Activated naive CD4-positive, alpha-beta T cell treated with anti-CD3 and anti-CD28 coated beads, Interleukin-2, amount 50 U/mL, for 24 hours (primary cell): Measurements from ENCODE around the gene ROBO3.
A peak's percentile ranks its signal among the peaks of the same experiment; 100 is the strongest.

Source experiments
- H3K27ac Mint-ChIP-seq: one replicate; pipeline ENCODE4 v1.8.0; 2021; ENCODE audit warnings: mild to moderate bottlenecking, mixed read lengths
- H3K27me3 Mint-ChIP-seq: one replicate; pipeline ENCODE4 v1.8.0; 2021; ENCODE audit warnings: mixed read lengths
- H3K36me3 Mint-ChIP-seq: one replicate; pipeline ENCODE4 v1.8.0; 2021; ENCODE audit warnings: mixed read lengths
- H3K4me1 Mint-ChIP-seq: one replicate; pipeline ENCODE4 v1.8.0; 2021; ENCODE audit warnings: mixed read lengths
- H3K4me3 Mint-ChIP-seq: one replicate; pipeline ENCODE4 v1.8.0; 2021; ENCODE audit warnings: mild to moderate bottlenecking, mixed read lengths
- H3K9me3 Mint-ChIP-seq: one replicate; pipeline ENCODE4 v1.8.0; 2021; ENCODE audit warnings: mixed read lengths

Gene ROBO3

DNA sequence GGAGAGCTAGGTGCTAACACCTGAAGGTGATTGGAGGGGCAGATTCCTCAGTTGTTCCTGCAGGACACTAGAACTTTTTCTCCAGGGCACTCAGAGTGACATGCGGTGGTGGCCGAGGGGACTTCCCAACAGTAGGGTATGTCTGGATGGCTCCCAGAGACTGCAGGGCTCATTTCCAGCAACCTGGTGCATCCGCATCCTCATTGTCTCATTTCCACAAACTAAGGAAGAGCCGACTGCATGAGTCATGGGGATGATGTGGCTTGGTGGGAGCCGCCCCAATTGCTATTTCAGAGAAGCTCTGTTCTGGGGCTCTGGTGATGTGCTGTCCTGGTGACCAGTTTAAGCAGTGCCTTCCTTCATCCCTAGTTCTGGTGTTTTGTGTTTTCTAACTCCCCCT, 35.2 kb downstream of the ROBO3 start:
- Mint-ChIP-seq H3K27me3 (peaks cover 4% of the 10 kb centered on the region), H3K9me3 (no peaks in the 10 kb centered on the region)

DNA sequence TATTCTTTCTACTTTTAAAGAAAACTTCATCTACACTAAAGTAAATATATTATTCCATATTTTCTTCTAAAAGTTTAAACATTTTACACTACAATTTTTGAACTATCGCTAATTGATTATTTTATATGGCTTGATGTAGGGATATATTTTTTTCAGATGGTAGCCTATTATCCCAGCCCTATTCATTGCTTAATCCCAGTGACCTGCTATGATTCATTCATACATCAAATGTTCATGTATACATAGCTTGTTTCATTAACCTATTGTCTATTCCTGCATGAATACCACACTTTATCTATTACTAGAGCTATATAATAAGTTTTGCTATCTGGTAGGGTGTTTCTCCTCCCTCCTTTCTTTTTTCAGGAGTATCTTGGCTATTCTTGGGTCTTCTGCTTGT, 37.4 kb downstream of the ROBO3 start:
- Mint-ChIP-seq H3K27ac (no peak overlapping the region), H3K4me1 (no peaks in the 10 kb centered on the region), H3K27me3 (peaks cover 4% of the 10 kb centered on the region), H3K4me3 (no peak overlapping the region), H3K36me3 (no peaks in the 10 kb centered on the region), H3K9me3 (no peaks in the 10 kb centered on the region)

More for the DNA sequence above, 35.2 kb downstream of the ROBO3 start:
- Mint-ChIP-seq H3K27ac (no peak overlapping the region), H3K36me3 (no peaks in the 10 kb centered on the region), H3K4me1 (peaks cover 4% of the 10 kb centered on the region), H3K4me3 (no peak overlapping the region)

DNA sequence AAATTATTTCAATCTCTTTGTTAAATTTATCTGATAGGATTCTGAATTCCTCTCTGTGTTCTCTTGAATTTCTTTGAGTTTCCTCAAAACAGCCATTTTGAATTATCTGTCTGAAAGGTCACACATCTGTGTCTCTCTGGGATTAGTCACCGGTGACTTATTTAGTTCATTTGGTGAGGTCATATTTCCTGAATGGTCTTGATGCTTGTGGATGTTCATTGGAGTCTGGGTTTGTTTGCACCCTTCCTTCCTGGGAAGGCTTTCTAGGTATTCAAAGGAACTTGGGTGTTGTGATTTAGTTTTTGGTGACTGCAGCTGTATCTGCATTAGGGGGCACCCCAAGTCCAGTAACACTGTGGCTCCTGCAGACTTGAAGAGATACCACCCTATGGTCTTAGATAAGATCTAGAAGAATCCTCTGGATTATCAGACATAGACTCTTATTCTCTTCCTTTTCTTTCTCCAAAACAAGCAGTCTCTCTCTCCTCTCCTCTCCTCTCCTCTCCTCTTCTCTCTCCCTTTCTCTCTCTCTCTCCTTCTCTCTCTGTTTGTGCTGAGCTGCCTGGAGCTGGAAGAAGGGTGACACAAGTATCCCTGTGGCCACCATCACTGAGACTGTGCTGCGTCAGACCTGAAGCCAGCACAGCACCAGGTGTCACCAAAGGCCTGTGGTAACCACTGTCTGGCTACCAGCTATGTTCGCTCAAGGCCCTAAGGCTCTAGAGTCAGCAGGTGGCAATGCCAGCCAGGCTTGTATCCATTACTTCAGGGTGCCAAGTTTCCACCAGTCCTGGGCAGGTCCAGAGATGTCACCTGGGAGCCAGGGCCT, 50.5 kb downstream of the ROBO3 start:
- Mint-ChIP-seq H3K27ac (no peak overlapping the region), H3K4me1 (no peaks in the 10 kb centered on the region), H3K36me3 (peaks cover 7% of the 10 kb centered on the region), H3K9me3 (no peaks in the 10 kb centered on the region), H3K4me3 (no peak overlapping the region), H3K27me3 (peaks cover 2% of the 10 kb centered on the region)

DNA sequence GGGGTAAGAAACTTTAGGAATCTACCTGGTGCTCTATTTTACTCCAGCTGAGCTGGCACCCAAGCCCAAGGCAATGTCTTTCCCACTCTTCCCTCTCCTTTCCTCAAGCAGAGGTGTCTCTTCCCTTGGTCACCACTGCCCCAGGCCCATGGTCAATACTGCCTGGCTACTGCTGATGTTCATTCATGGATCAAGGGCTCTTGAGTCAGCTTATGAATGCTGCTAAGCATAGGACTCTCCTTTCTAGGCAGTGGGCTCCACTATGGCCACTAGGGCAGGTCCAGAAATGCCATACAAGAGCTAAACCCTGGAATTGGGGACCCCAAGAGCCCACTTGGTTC, 51.1 kb downstream of the ROBO3 start:
- Mint-ChIP-seq H3K4me1 (no peaks in the 10 kb centered on the region), H3K36me3 (peaks cover 7% of the 10 kb centered on the region), H3K27ac (no peak overlapping the region), H3K4me3 (no peak overlapping the region), H3K9me3 (no peaks in the 10 kb centered on the region), H3K27me3 (peaks cover 2% of the 10 kb centered on the region)

DNA sequence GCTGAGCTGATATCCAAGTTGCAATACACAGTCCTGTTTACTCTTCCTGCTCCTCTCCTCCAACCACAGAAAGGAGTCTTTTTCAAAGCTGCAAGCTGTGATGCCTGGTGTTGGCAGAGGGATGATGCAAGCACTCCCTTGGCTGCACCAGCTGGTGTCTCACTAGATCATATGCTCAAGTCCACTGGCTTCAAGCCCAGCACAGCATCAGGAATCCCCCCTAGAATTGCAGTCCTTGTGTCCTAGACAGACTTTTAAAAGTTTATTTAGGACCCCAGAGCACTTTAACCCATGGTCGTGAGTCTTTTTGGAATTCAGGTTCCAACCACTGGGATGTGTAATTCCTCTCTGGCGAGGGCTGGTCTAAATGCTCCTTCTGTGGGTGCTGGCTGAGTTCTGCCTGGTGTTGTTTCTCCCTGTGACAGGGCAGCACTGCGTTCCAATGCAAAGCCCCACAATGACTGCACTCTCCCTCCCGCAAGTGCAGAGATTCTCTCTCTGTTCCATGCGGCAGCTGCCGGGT, 51.9 kb downstream of the ROBO3 start:
- Mint-ChIP-seq H3K4me1 (peaks cover 4% of the 10 kb centered on the region), H3K36me3 (no peaks in the 10 kb centered on the region), H3K9me3 (no peaks in the 10 kb centered on the region), H3K4me3 (no peak overlapping the region), H3K27ac (no peak overlapping the region), H3K27me3 (no peaks in the 10 kb centered on the region)

DNA sequence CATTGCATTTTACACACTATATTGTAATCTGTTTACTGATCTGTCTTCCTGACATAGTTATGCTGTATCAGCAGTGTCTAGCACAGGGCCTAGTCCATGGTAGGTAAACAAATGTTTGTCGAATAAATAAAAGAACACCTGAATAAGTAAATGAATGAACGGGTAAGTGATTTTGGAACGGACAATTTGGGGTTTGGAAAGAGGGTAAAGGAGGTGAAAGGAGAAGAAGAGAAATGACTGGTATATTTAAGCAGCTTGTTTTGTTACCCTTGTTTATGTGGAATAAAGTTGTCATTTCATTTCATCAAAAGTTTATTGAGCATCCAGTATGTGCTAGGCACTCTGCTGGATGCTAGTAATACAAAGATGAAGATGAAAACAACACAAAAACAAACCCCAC, 53.7 kb downstream of the ROBO3 start, which contains the start of gene HEPN1:
TSS of gene HEPN1 (plus strand) at position 301 of the 400 bp plus-strand sequence.
- H3K36me3 Mint-ChIP-seq: no peaks in the 10 kb centered on the region
- H3K27me3 Mint-ChIP-seq: no peaks in the 10 kb centered on the region
- H3K27ac Mint-ChIP-seq: no peak within 1 kb of the TSS
- no peaks in the 10 kb centered on the region for H3K9me3 Mint-ChIP-seq
- H3K4me3 Mint-ChIP-seq: peak within 1 kb of the TSS; percentile 41
- peaks cover 21% of the 10 kb centered on the region for H3K4me1 Mint-ChIP-seq

DNA sequence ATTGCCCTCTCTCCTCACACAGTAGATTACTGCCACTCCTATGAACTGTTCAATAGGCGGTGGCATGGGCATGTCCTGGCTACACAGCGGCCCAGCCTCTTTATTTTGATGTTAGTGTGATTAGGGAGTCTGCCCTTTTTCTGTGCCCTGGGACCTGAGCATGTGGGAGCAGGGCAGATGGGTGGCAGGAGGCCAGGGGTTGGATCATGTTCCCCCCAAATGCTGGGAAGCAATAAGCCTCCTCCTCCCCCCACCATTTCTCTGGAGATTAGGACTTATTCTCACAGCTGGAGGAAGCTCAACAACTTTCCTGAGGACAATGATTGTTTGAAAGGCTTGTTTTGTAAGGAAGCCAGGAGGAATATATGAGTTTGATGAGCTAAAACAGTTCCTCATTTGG, 54.7 kb downstream of the ROBO3 start:
- H3K27ac Mint-ChIP-seq: peak overlapping the region; percentile 8
- no peaks in the 10 kb centered on the region for H3K27me3 Mint-ChIP-seq
- H3K4me3 Mint-ChIP-seq: peak overlapping the region; percentile 41

DNA sequence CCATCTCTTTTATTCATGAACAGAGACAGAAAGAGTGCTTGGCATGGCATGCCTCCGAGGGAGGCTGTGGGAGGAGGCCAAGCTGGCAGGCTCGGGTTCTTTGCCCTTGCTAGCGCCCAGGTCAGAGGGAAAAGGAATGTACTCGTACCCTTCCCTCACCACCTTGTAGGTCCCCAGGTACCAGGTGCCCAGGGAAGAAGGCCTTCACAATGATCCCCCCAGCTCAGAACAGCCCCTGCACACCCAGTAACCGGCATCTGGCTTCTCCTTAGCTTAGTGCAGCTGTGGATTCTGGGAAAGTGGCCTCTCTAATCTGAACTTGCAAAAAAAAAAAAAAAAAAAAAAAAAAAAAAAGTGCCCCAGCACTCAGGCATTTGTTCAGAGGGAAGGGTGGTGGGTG, 55.1 kb downstream of the ROBO3 start:
- peak overlapping the region; percentile 76 for H3K4me3 Mint-ChIP-seq
- H3K4me1 Mint-ChIP-seq: peaks cover 26% of the 10 kb centered on the region
- no peaks in the 10 kb centered on the region for H3K36me3 Mint-ChIP-seq
- no peaks in the 10 kb centered on the region for H3K9me3 Mint-ChIP-seq
- peak overlapping the region; percentile 8 for H3K27ac Mint-ChIP-seq
- H3K27me3 Mint-ChIP-seq: no peaks in the 10 kb centered on the region

More for the DNA sequence above, 54.7 kb downstream of the ROBO3 start:
- Mint-ChIP-seq H3K9me3 (no peaks in the 10 kb centered on the region), H3K4me1 (peaks cover 26% of the 10 kb centered on the region), H3K36me3 (no peaks in the 10 kb centered on the region)

DNA sequence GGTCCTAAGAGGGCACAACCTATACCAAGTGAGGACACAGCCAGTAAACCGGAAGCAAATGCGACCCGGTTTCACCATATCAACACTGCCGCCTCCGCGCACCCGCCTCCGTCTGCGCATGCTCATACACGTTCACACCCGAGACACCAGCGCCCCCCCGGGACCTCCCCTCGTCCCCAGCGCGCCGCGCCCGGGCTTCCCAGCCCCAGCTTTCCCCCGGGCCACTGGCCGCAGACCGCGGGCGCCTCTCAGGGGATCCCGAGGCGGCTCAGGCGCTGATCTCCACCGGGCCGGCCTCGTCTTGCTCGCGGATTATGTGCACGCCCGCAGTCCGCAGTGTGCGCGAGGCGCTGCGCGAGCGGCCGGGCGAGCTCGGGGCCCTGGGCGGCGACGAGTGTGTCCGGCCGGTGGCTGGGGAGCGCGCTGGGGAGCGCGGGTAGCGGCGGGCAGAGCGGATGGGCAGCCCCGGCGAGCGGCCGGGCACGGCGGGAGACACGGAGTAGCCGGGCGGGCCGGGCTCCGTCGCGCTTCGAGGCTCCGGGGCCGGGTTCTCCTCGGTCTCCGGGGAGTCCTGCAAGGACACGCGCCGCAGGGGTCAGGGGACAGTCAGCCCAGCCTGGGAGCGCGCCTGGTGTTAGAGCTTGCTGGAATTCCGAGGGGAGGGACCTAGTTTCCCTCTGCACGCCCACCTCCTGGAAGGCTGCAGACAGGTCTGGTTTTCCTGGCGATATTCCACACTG, 55.8 kb downstream of the ROBO3 start:
- H3K4me3 Mint-ChIP-seq: peak overlapping the region; percentile 76
- H3K27ac Mint-ChIP-seq: peak overlapping the region; percentile 68
- no peaks in the 10 kb centered on the region for H3K36me3 Mint-ChIP-seq
- H3K27me3 Mint-ChIP-seq: no peaks in the 10 kb centered on the region
- H3K4me1 Mint-ChIP-seq: peaks cover 26% of the 10 kb centered on the region
- no peaks in the 10 kb centered on the region for H3K9me3 Mint-ChIP-seq

DNA sequence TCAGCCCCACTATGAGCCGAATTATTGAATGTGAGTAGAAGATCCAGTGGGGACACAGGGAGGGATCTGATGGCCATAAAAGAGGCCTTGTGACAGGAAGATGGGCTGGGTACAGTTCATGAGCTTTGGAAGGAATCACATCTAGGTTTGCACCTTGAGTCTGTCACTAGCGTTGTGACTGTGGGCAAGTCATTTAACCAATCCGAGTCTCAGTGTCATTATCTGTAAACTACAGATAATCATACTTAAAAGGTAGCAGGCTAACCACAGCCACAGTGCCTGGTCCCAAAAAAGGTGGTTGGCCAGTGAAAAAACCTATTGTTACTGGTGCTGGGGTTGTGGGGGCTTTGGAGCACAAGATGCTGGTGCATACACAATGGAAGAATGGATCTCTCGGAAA, 57.6 kb downstream of the ROBO3 start:
- Mint-ChIP-seq H3K27me3 (no peaks in the 10 kb centered on the region), H3K4me3 (peak overlapping the region; percentile 27), H3K4me1 (peaks cover 26% of the 10 kb centered on the region), H3K36me3 (no peaks in the 10 kb centered on the region), H3K9me3 (no peaks in the 10 kb centered on the region), H3K27ac (no peak overlapping the region)

DNA sequence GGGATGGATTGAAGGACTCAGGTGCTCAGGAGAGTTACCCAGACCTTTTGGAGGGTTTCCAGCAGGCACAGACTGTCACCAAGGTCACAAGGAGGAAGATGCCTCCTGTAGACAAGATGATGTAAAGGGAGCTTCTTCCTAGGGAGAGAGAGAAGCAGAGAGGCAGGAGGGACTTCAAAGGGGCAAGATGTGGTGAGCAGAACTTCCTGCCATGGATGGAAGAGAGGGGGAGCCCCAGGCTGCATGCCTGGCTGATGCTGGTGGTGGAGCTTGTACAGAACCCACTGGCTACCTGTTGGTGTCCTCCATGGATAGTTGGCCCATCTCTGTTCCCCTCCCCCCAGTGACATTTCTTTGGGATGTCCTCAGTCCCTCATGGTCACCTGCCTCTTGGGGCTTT, 58.1 kb downstream of the ROBO3 start:
- H3K27ac Mint-ChIP-seq: peak overlapping the region; percentile 42
- H3K4me3 Mint-ChIP-seq: peak overlapping the region; percentile 27
- no peaks in the 10 kb centered on the region for H3K9me3 Mint-ChIP-seq
- no peaks in the 10 kb centered on the region for H3K36me3 Mint-ChIP-seq
- H3K27me3 Mint-ChIP-seq: no peaks in the 10 kb centered on the region
- H3K4me1 Mint-ChIP-seq: peaks cover 26% of the 10 kb centered on the region

DNA sequence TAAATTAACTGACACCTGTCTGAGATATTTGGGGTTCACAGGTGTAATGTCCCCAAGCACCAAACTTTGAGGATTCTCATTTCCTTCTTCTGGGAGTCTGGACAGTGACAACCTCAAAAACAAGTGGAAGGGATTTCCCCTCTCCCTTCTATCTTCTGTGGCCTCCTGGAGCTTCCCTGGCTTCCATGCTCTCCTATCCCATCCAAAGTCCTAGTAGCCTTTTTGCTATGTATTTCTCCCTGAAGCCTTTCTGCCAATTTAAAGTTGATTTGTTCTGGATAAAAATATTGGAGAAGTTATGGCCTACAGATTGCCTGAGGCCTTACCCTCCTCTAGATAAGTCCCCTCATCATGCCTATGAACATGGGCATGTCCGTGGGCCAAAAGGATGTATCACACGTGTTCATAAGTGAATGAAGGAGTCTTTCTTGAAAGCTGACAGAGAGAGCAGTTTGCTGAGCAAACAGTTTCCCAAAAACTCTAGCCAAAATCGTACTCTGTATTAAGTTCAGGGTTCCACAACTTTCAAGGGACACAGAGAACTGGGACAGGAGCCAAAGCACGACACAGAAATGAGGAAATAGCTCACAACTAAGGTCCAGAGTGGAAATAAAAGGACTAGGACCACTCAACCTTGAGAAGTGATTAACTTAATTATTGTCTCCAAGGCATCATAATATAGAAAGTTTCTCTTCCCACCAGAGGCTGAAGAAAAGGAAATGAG, 63.9 kb downstream of the ROBO3 start:
- peaks cover 12% of the 10 kb centered on the region for H3K4me1 Mint-ChIP-seq
- H3K27ac Mint-ChIP-seq: no peak overlapping the region
- no peaks in the 10 kb centered on the region for H3K9me3 Mint-ChIP-seq
- H3K27me3 Mint-ChIP-seq: no peaks in the 10 kb centered on the region
- H3K4me3 Mint-ChIP-seq: no peak overlapping the region
- no peaks in the 10 kb centered on the region for H3K36me3 Mint-ChIP-seq

DNA sequence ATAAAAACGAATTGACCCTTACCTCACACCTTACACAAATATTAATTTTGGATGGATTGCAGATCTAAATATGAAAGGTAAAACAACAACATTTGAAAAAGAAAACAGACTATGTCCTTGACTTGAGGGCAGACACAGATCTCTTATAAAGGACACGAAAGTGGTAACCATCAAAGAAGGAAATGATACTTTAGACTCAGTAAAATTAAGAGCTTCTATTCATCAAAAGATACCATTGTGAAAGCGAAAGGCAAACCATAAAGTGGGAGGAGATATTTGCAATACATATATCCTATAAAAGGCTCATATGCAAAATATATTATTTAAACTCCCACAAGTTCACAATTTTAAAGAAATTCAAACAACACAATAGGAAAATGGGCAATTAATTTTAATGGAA, 65.6 kb downstream of the ROBO3 start:
- no peak overlapping the region for H3K4me3 Mint-ChIP-seq
- no peak overlapping the region for H3K27ac Mint-ChIP-seq
- peaks cover 9% of the 10 kb centered on the region for H3K4me1 Mint-ChIP-seq
- no peaks in the 10 kb centered on the region for H3K9me3 Mint-ChIP-seq
- no peaks in the 10 kb centered on the region for H3K27me3 Mint-ChIP-seq
- H3K36me3 Mint-ChIP-seq: no peaks in the 10 kb centered on the region
